Measurements from ENCODE around the gene CTSH. TPM values are rescaled to one million over a fixed set of nuclear protein-coding genes. Genes with fewer than 3 reads are reported as not detected.

CTSH gene
- total RNA-seq, 2 donors from 2014 or later = 257 to 415 TPM

- Histone ChIP-seq H3K27ac (peak overlapping the region in 1 of 2 donors; percentile 41), H3K4me3 (no peak overlapping the region), H3K9me3 (no peaks in the 10 kb centered on the region), H3K27me3 (replicated peaks; ENCODE audit: insufficient read depth) (no peaks in the 10 kb centered on the region), H3K36me3 (no peaks in the 10 kb centered on the region), H3K4me1 (replicated peaks) (no peaks in the 10 kb centered on the region)
- 49% methylated on average over 10 of the region's 10 CpGs for WGBS
- intact Hi-C loops (cut with DNase I) = no loop called here
- TF ChIP-seq POLR2A (IDR thresholded peaks at IDR 0.05) = no peak
- no peak for TF ChIP-seq POLR2AphosphoS5 (IDR thresholded peaks at IDR 0.05)
- peak in 2 of 4 experiments; percentile 21 to 27 for TF ChIP-seq CTCF (IDR thresholded peaks at IDR 0.05)
- no peak for DNase-seq (ENCODE audit: low spot score)
Measured at GRCh38 chr15:78950902-78951840, 6.3 kb upstream of the CTSH start.

- WGBS = 90% methylated on average over 9 of the region's 9 CpGs
Measured at GRCh38 chr15:78950343-78950742, 5.5 kb upstream of the CTSH start.

GRCh38 chr15:78949461-78949860, 4.6 kb upstream of the CTSH start:
- 10% methylated on average over 1 of the region's 1 CpG for WGBS
- TF ChIP-seq POLR2AphosphoS5 (IDR thresholded peaks at IDR 0.05) (peak; percentile 70), CTCF (IDR thresholded peaks at IDR 0.05) (no peak)
- peak; percentile 54 for DNase-seq (ENCODE audit: low spot score)
- Histone ChIP-seq H3K27me3 (replicated peaks; ENCODE audit: insufficient read depth) (no peaks in the 10 kb centered on the region), H3K36me3 (no peaks in the 10 kb centered on the region), H3K9me3 (no peaks in the 10 kb centered on the region), H3K27ac (peak overlapping the region in 1 of 2 donors; percentile 32), H3K4me3 (no peak overlapping the region), H3K4me1 (replicated peaks) (no peaks in the 10 kb centered on the region)
- intact Hi-C loops (cut with DNase I) = loop anchor here (5.0 kb wide), 1 partner anchor 37 kb away; no protein-coding TSS in a partner anchor

More at GRCh38 chr15:78950343-78950742, 5.5 kb upstream of the CTSH start:
- H3K36me3 ChIP-seq = no peaks in the 10 kb centered on the region
- H3K9me3 ChIP-seq = no peaks in the 10 kb centered on the region
- TF ChIP-seq POLR2AphosphoS5 (IDR thresholded peaks at IDR 0.05) (no peak), CTCF (IDR thresholded peaks at IDR 0.05) (no peak), POLR2A (IDR thresholded peaks at IDR 0.05) (no peak)
- no peak overlapping the region for H3K27ac ChIP-seq
- intact Hi-C loops (cut with DNase I) = no loop called here
- no peaks in the 10 kb centered on the region for H3K27me3 ChIP-seq (replicated peaks; ENCODE audit: insufficient read depth)
- H3K4me1 ChIP-seq (replicated peaks) = no peaks in the 10 kb centered on the region
- no peak overlapping the region for H3K4me3 ChIP-seq
- no peak for DNase-seq (ENCODE audit: low spot score)

- WGBS = 92% methylated on average over 5 of the region's 5 CpGs
Measured at GRCh38 chr15:78947506-78947905, 2.7 kb upstream of the CTSH start.

More at GRCh38 chr15:78947506-78947905, 2.7 kb upstream of the CTSH start:
- Histone ChIP-seq H3K9me3 (no peaks in the 10 kb centered on the region), H3K36me3 (no peaks in the 10 kb centered on the region), H3K27ac (no peak overlapping the region), H3K27me3 (replicated peaks; ENCODE audit: insufficient read depth) (no peaks in the 10 kb centered on the region), H3K4me1 (replicated peaks) (no peaks in the 10 kb centered on the region), H3K4me3 (no peak overlapping the region)
- intact Hi-C loops (cut with DNase I) = loop anchor here (5.0 kb wide), 1 partner anchor 35 kb away; no protein-coding TSS in a partner anchor
- no peak for DNase-seq (ENCODE audit: low spot score)
- TF ChIP-seq POLR2AphosphoS5 (IDR thresholded peaks at IDR 0.05) (no peak), CTCF (IDR thresholded peaks at IDR 0.05) (no peak), POLR2A (IDR thresholded peaks at IDR 0.05) (no peak)

All from prostate gland (tissue), 2 donors.